DND-41 (cell line): Measurements from ENCODE around the gene ISCU.

Experiments
- ATAC-seq: fragments of 200-7000 bp; cut with Tn5 transposase; 3 replicates; pipeline ENCODE4 v1.9.1; 2021; ENCODE audit warnings: low read depth; ENCODE audit not compliant: insufficient read depth
- DNase-seq: peaks from one replicate; pipeline ENCODE4 v3.0.0-alpha.2; 2020
- H2AFZ ChIP-seq: 2 replicates; pipeline ENCODE4 v1.6.0; 2012; ENCODE audit warnings: low read depth, low read length
- H3K27ac ChIP-seq: 2 replicates; pipeline ENCODE4 v1.5.1; 2012; ENCODE audit warnings: low read length, inconsistent platforms
- H3K27me3 ChIP-seq: fragments of 200-600 bp; sonication (generic); 2 replicates; pipeline ENCODE4 v1.6.0; 2012; ENCODE audit warnings: low read length, mild to moderate bottlenecking, inconsistent platforms; ENCODE audit not compliant: insufficient read depth, poor library complexity
- H3K36me3 ChIP-seq: 2 replicates; pipeline ENCODE4 v1.5.1; 2012; ENCODE audit warnings: low read length, inconsistent platforms; ENCODE audit not compliant: insufficient read depth
- H3K4me1 ChIP-seq: 2 replicates; pipeline ENCODE4 v1.5.1; 2012; ENCODE audit warnings: mild to moderate bottlenecking, low read length; ENCODE audit not compliant: insufficient read depth
- H3K4me2 ChIP-seq: 2 replicates; pipeline ENCODE4 v1.6.0; 2012; ENCODE audit warnings: mild to moderate bottlenecking, moderate library complexity, low read length, inconsistent platforms; ENCODE audit not compliant: insufficient read depth
- H3K4me3 ChIP-seq, 2 experiments: fragments of 200-600 bp in 1 of 2; shearing (Covaris generic) in 1 of 2; 2 replicates each; pipeline ENCODE4 v1.5.1; 2012 to 2016; ENCODE audit warnings: inconsistent platforms in 2 of 2, low read length in 2 of 2, mild to moderate bottlenecking in 2 of 2, low read depth in 1 of 2, moderate library complexity in 1 of 2
- H3K79me2 ChIP-seq: 2 replicates; pipeline ENCODE4 v1.6.0; 2012; ENCODE audit warnings: low read length, inconsistent platforms; ENCODE audit not compliant: insufficient read depth
- H3K9ac ChIP-seq: 2 replicates; pipeline ENCODE4 v1.6.0; 2012; ENCODE audit warnings: low read depth, mild to moderate bottlenecking, inconsistent platforms, low read length, moderate library complexity
- H3K9me3 ChIP-seq: 2 replicates; pipeline ENCODE4 v1.5.1; 2012; ENCODE audit warnings: low read length, moderate library complexity, mild to moderate bottlenecking, inconsistent platforms; ENCODE audit not compliant: insufficient read depth, severe bottlenecking
- H4K20me1 ChIP-seq: 2 replicates; pipeline ENCODE4 v1.6.0; 2012; ENCODE audit warnings: low read length; ENCODE audit not compliant: insufficient read depth
- CTCF ChIP-seq: IDR thresholded peaks from 2 replicates; pipeline ENCODE4 v1.5.1; 2012; ENCODE audit warnings: borderline replicate concordance, low read length, moderate library complexity, mild to moderate bottlenecking; ENCODE audit not compliant: poor library complexity, severe bottlenecking; ENCODE audit errors: extremely low read depth
- EZH2 ChIP-seq: IDR thresholded peaks from 3 replicates; pipeline ENCODE4 v1.6.1; 2012; ENCODE audit warnings: borderline replicate concordance, low read depth, mild to moderate bottlenecking, moderate library complexity, low read length, inconsistent platforms; ENCODE audit not compliant: severe bottlenecking

Gene ISCU

DNA sequence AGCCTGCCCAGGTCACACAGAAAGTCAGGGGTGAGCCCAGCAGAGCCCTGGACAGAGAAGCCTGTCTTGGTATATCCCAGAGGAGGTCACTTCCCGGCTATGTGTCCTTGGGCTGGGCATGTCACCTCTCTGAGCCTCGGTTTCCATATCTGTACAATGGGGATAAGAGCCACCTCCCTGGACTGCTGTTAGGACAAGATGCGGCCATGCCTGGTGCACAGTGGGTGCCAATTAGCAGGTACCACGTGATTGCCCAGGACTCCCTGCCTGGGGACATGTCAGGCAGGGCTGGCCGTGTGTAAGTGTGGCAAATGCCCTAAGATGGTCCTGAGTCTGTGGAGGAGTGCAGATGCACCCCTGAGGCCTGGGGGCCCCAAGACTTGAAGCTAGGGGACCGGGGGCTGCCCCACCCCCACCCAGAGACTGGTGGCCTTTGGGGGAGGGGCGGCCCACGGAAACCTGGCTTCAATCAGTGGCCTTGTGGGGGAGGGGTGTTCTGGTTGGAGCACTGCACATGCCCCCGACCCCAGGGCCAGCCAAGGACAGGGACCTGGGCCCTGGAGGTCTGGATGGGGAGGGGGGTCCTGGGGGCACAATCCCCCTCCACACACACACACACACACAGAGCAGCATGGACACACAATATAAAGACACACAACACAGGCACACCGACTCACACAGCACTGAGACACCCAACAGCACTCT, 34.6 kb downstream of the ISCU start:
- ATAC-seq (no peak; the same call in 2 of the 3 replicates), DNase-seq (no peak)
- no peak overlapping the region for H3K27ac ChIP-seq
- no peaks in the 10 kb centered on the region for H3K4me1 ChIP-seq
- H2AFZ ChIP-seq: no peak overlapping the region
- H3K9ac ChIP-seq: no peak overlapping the region
- H3K4me2 ChIP-seq: no peak overlapping the region
- no peak overlapping the region for H3K4me3 ChIP-seq
- no peaks in the 10 kb centered on the region for H3K79me2 ChIP-seq
- H4K20me1 ChIP-seq: no peaks in the 10 kb centered on the region
- H3K9me3 ChIP-seq: no peaks in the 10 kb centered on the region
- no peaks in the 10 kb centered on the region for H3K36me3 ChIP-seq
- TF ChIP-seq EZH2 (no peak), CTCF (no peak)
- no peaks in the 10 kb centered on the region for H3K27me3 ChIP-seq

DNA sequence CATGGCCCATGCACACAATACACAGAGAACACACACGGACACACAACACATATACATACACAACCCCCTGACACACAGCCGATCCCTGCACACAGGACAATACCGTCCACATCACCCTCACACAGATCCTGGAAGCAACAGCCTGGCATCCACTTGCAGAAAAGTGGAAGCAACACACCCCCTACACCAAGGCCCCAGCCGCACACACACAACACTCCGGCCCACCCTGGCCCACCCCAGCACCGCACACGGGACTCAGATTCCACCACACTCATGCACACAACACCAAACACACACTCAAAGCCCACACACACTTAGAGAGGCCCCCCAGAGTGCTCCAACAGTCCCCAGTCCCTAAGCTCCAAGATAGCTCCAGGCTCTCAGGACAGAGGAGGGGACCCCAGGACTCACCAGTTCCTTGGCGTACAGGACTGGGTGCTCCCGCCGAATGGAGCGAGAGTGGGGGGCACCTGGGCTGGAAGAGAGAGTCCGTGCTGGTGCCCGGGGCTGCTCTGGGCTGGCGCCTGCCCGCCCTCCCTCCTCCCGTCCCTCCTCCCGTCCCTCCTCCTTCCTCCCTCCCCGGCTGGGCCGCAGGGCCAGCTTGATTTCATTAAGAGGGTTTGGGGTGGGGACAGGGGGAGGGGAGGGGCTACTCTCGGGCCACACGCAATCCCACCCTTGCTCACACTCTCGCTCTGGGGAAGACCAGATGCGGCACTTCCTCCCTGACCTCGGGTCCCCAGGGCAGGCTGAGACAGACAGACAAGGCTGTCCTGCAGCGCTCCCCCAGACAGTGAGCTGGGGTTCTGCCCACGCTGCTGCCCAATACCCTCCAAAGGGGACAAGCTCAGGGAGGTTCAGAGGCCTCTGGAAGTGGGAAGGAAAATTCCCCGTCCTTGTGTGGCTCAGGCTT, 35.4 kb downstream of the ISCU start, which contains the start of gene TMEM119:
Gene TMEM119 (minus strand): TSS at position 526 of the 913 bp plus-strand sequence. CDS start 5,701 bp downstream, outside the sequence.
- H3K4me3 ChIP-seq: no peak within 1 kb of the TSS
- no peaks in the 10 kb centered on the region for H3K79me2 ChIP-seq
- no peak for TF ChIP-seq CTCF
- TF ChIP-seq EZH2: no peak
- no peaks in the 10 kb centered on the region for H3K9me3 ChIP-seq
- no peaks in the 10 kb centered on the region for H4K20me1 ChIP-seq
- no peaks in the 10 kb centered on the region for H3K4me1 ChIP-seq
- DNase-seq (no peak), ATAC-seq (no peak)
- no peaks in the 10 kb centered on the region for H3K27me3 ChIP-seq
- no peaks in the 10 kb centered on the region for H3K36me3 ChIP-seq
- H3K27ac ChIP-seq: no peak within 1 kb of the TSS
- H2AFZ ChIP-seq: no peak within 1 kb of the TSS
- H3K9ac ChIP-seq: no peak within 1 kb of the TSS
- no peak within 1 kb of the TSS for H3K4me2 ChIP-seq

DNA sequence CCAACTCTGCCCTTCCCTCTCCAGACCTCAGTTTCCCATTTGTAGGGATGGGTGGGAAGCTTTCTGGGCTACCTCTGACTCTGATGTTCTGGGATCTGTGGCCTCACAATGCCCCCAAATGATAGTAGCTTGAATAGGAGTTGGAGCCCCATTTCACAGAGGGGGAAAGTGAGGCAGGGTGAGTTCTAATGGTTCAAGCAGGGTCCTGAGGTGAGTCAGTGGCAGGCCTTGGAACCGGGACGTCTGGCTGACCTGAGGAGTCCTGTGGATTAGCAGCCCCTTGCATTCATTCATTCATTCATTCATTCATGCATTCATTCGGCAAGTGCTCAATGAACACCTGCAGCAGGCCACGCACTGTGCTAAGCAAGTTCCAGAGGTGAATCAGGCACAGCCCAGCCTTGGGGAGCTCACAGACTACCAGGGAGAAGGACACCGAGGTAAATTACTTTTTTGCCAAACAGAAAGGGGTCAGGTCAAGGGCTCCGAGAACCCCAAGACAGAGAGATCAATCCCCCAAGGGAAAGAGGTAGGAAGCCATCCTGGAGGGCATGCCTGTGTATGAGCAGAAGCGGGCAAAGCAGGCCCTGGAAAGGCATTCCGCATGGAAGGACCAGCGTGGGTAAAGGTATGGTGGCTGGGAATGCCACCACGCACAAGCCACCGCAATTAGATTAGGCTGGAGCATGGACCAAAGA, 36.3 kb downstream of the ISCU start:
- Histone ChIP-seq H2AFZ (no peak overlapping the region), H3K27me3 (no peaks in the 10 kb centered on the region), H3K79me2 (no peaks in the 10 kb centered on the region)

More for the DNA sequence above, 36.3 kb downstream of the ISCU start:
- H4K20me1 ChIP-seq: no peaks in the 10 kb centered on the region
- H3K36me3 ChIP-seq: no peaks in the 10 kb centered on the region
- no peak for DNase-seq
- H3K27ac ChIP-seq: no peak overlapping the region
- no peak overlapping the region for H3K4me3 ChIP-seq
- no peaks in the 10 kb centered on the region for H3K9me3 ChIP-seq
- no peak overlapping the region for H3K9ac ChIP-seq
- no peaks in the 10 kb centered on the region for H3K4me1 ChIP-seq
- no peak overlapping the region for H3K4me2 ChIP-seq
- TF ChIP-seq EZH2 (no peak), CTCF (no peak)
- ATAC-seq: no peak
